Activated CD4-positive, alpha-beta T cell treated with anti-CD3 and anti-CD28 coated beads for 36 hours (primary cell): Measurements from ENCODE around the gene TGFBR1. TPM values are rescaled to one million over a fixed set of nuclear protein-coding genes. Genes with fewer than 3 reads are reported as not detected.
A peak's percentile ranks its signal among the peaks of the same experiment; 100 is the strongest.

Experiments
- ATAC-seq: fragments of 200-7000 bp; cut with Tn5 transposase; one replicate; pipeline ENCODE4 v1.10.0; 2021; ENCODE audit warnings: mild to moderate bottlenecking, moderate library complexity
- CTCF ChIA-PET: fragments of 350-600 bp; sonication (Branson Sonifier 250); formaldehyde crosslinking; loops from one replicate; lab custom pipeline; 2021; ENCODE audit warnings: antibody characterized with exemption; lab: Charles Lee
- POLR2A ChIA-PET: fragments of 350-600 bp; sonication (Branson Sonifier 250); formaldehyde crosslinking; loops from one replicate; lab custom pipeline; 2021; ENCODE audit warnings: antibody characterized with exemption, inconsistent platforms; lab: Charles Lee
- DNase-seq: peaks from one replicate; pipeline ENCODE4 v3.0.0-alpha.2; 2020
- H3K27ac Mint-ChIP-seq: one replicate; pipeline ENCODE4 v1.8.0; 2021; ENCODE audit warnings: mixed read lengths
- H3K27me3 Mint-ChIP-seq: one replicate; pipeline ENCODE4 v1.8.0; 2021; ENCODE audit warnings: mixed read lengths
- H3K36me3 Mint-ChIP-seq: one replicate; pipeline ENCODE4 v1.8.0; 2021; ENCODE audit warnings: low read depth, mixed read lengths
- H3K4me1 Mint-ChIP-seq: one replicate; pipeline ENCODE4 v1.8.0; 2021; ENCODE audit warnings: mixed read lengths
- H3K4me3 Mint-ChIP-seq: one replicate; pipeline ENCODE4 v1.8.0; 2021; ENCODE audit warnings: mild to moderate bottlenecking, moderate library complexity, mixed read lengths
- H3K9me3 Mint-ChIP-seq: one replicate; pipeline ENCODE4 v1.8.0; 2021; ENCODE audit warnings: low read depth, mixed read lengths
- intact Hi-C, 2 experiments: fragments of 100-400 bp; cut with DNase I in 1 of 2; cut with micrococcal nuclease in 1 of 2; formaldehyde crosslinking; loops; one replicate each; pipeline versions ENCODE4 v1.14.2 to v1.15.1; 2022 to 2024; cut with DNase I, micrococcal nuclease
- total RNA-seq, 2 experiments: library from RNA; stranded (reverse); gene quantifications; one replicate each; pipeline ENCODE4 v1.2.3, GENCODE V29; 2021

Gene TGFBR1
- total RNA-seq, 2 experiments from 2014 or later: 18.6 to 19.3 TPM

DNA sequence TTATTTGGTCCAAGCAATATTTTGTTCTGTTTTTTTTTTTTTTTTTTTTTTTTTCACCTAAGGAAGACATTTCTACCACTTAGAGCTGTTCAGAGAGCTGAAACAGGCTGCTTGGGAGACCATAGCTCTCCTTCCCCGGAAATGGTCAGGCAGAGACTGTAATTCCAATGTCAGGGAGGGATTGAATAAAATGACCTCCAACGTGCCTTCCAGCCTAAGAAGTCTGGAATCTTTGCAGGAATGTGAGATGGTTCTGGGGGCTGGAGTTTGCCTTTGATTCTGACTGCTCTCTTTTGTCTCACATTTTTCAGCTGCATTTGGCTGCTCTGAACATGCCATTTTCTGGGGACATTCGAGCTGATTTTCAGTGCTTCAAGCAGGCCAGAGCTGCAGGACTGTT is 38.3 kb upstream of the TGFBR1 start:
- DNase-seq (no peak), ATAC-seq (no peak)
- Mint-ChIP-seq H3K4me1 (peaks cover 34% of the 10 kb centered on the region), H3K27ac (no peak overlapping the region), H3K4me3 (no peak overlapping the region), H3K27me3 (no peaks in the 10 kb centered on the region), H3K36me3 (no peaks in the 10 kb centered on the region), H3K9me3 (no peaks in the 10 kb centered on the region)
- CTCF ChIA-PET: interaction anchor here (1.2 kb wide), 2 partner anchors 8 to 74 kb away, joined by 3 to 4 read pairs; no protein-coding TSS in a partner anchor
- POLR2A ChIA-PET: no interaction called here
- intact Hi-C loops: no loop called here

DNA sequence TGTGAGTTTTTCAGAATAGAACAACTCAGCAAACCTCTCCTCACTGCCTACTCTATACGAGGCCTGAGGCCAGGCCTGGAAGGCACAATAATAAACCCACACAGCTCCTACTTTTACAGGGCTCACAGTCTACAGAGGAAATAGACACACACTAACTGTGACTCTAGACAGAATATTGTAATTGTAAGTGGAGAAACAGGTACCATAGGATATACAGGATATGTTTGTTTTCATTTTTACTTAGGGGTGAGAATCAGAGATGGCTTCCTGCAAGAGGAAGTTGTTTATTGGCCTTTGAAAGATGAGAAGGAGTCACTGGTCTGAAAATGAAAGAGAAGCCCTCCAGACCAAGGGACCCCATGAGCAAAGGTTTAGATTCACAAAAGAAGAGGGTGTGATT is 35.8 kb upstream of the TGFBR1 start:
- ATAC-seq (peak; percentile 26), DNase-seq (no peak)
- H3K9me3 Mint-ChIP-seq: no peaks in the 10 kb centered on the region
- intact Hi-C loops: no loop called here
- no peak overlapping the region for H3K4me3 Mint-ChIP-seq
- H3K27me3 Mint-ChIP-seq: no peaks in the 10 kb centered on the region
- peaks cover 28% of the 10 kb centered on the region for H3K4me1 Mint-ChIP-seq
- H3K36me3 Mint-ChIP-seq: no peaks in the 10 kb centered on the region
- CTCF ChIA-PET: interaction anchor here (1.4 kb wide), 1 partner anchor 11 kb away, joined by 5 read pairs; no protein-coding TSS in a partner anchor
- POLR2A ChIA-PET: no interaction called here
- peak overlapping the region; percentile 2 for H3K27ac Mint-ChIP-seq

DNA sequence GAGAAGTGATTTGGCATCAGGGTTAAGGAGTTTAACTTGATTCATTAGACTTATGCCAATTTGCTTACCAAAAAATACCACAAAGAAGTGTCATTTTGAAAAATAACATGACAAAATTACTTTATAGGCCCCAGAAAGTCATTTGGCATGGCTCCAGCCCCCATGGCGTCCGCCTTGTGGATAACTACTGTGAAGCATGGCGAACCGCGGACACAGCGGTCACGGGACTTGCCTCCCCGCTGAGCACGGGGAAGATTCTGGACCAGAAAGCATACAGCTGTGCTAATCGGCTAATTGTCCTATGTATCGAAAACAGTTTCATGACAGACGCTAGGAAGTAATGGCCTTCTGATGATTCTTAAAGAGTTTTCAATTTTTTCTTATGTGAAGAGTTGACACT is 35.4 kb upstream of the TGFBR1 start:
- H3K9me3 Mint-ChIP-seq: no peaks in the 10 kb centered on the region
- ATAC-seq (no peak), DNase-seq (no peak)
- intact Hi-C loops: no loop called here
- H3K36me3 Mint-ChIP-seq: no peaks in the 10 kb centered on the region
- no peak overlapping the region for H3K27ac Mint-ChIP-seq
- CTCF ChIA-PET: interaction anchor here (1.4 kb wide), 1 partner anchor 11 kb away, joined by 5 read pairs; no protein-coding TSS in a partner anchor
- no peak overlapping the region for H3K4me3 Mint-ChIP-seq
- H3K4me1 Mint-ChIP-seq: peaks cover 25% of the 10 kb centered on the region
- no peaks in the 10 kb centered on the region for H3K27me3 Mint-ChIP-seq
- POLR2A ChIA-PET: no interaction called here

DNA sequence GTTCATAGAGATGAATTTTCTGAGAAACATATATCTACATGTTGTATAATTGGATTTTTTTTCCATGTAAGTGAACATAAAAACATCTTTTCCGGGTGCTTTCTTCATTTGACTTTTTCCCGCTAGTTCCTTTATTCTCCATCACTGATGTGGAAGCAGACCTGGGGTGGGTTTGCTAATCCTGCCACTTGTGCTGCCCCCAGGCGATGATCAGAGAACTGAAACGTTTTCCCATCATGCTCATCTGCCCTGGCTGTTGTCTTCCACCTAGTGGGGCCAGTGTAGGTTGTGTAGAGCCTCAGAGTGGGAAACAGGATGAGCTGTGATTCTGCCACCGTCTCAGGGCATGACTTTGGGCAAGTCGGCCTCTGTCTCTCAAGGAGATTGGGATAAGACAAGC is 34.2 kb upstream of the TGFBR1 start:
- ChIA-PET CTCF (interaction anchor here (0.9 to 1.2 kb wide), 2 partner anchors 21 to 72 kb away, joined by 3 to 4 read pairs; no protein-coding TSS in a partner anchor), POLR2A (no interaction called here)
- no peak for ATAC-seq
- no peak overlapping the region for H3K4me3 Mint-ChIP-seq
- no peaks in the 10 kb centered on the region for H3K27me3 Mint-ChIP-seq
- peaks cover 25% of the 10 kb centered on the region for H3K4me1 Mint-ChIP-seq
- H3K9me3 Mint-ChIP-seq: no peaks in the 10 kb centered on the region
- intact Hi-C loops: no loop called here
- DNase-seq: no peak
- H3K36me3 Mint-ChIP-seq: no peaks in the 10 kb centered on the region
- no peak overlapping the region for H3K27ac Mint-ChIP-seq

DNA sequence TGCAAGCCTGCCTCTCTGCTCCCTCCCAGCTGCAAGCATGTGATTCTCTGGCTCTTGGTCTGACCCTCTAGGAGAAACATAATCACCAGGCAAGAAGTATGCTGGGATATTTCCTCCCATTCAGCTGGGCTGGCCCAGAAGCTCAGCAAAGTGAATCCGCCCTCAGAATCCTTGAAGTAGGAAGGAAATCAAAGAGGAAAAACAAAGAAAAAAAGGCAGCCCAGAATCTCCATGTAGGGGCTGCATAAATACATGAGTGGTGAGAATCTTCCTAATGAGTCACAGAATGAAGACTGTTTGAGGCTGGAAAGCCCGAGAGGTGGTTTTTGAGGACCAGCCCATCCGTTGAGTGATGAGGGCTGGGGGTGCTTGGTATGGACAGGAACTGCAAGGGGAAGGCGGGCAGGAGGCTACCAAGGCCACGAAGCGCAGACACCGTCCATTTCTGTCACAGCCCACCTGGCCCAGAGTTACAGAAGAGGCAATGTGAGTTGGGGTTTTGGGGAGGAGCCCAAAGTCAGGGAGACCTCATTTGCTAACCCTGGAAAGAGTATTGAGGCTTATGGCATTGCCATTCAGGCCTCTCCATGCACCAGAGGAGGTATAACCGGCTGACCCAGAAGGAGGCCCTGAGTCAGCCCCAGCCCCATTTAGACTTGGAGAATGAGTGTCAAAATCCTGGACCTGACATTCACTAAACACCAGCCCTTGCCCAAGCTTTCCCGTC is 33.4 kb upstream of the TGFBR1 start:
- no peaks in the 10 kb centered on the region for H3K36me3 Mint-ChIP-seq
- H3K27ac Mint-ChIP-seq: no peak overlapping the region
- no peaks in the 10 kb centered on the region for H3K9me3 Mint-ChIP-seq
- no peak for ATAC-seq
- ChIA-PET POLR2A (no interaction called here), CTCF (interaction anchor here (0.9 to 1.2 kb wide), 2 partner anchors 21 to 73 kb away, joined by 3 to 4 read pairs; no protein-coding TSS in a partner anchor)
- intact Hi-C loops: no loop called here
- H3K27me3 Mint-ChIP-seq: no peaks in the 10 kb centered on the region
- no peak for DNase-seq
- no peak overlapping the region for H3K4me3 Mint-ChIP-seq
- H3K4me1 Mint-ChIP-seq: peaks cover 30% of the 10 kb centered on the region

DNA sequence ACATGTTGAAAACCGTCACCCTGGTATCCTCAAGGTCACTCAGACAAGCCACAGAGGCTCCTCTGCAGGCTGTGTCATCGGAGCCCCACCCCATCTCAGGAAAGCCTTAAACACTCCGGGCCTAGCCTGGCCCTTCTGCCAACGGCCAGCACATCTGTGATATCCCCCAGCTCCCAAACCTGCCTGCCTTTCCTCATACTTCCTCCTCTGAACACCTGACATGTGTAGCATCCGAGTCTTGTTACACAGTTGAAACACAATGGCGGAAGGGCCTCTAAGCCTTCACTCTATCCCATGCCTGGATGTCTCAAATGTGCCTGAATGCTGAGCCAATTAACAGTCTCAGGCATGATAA is 32.9 kb upstream of the TGFBR1 start:
- CTCF ChIA-PET: no interaction called here
- no peak overlapping the region for H3K27ac Mint-ChIP-seq
- peaks cover 36% of the 10 kb centered on the region for H3K4me1 Mint-ChIP-seq
- POLR2A ChIA-PET: no interaction called here
- DNase-seq (no peak), ATAC-seq (no peak)
- intact Hi-C loops: no loop called here
- H3K9me3 Mint-ChIP-seq: no peaks in the 10 kb centered on the region
- H3K27me3 Mint-ChIP-seq: no peaks in the 10 kb centered on the region
- H3K36me3 Mint-ChIP-seq: no peaks in the 10 kb centered on the region
- no peak overlapping the region for H3K4me3 Mint-ChIP-seq

DNA sequence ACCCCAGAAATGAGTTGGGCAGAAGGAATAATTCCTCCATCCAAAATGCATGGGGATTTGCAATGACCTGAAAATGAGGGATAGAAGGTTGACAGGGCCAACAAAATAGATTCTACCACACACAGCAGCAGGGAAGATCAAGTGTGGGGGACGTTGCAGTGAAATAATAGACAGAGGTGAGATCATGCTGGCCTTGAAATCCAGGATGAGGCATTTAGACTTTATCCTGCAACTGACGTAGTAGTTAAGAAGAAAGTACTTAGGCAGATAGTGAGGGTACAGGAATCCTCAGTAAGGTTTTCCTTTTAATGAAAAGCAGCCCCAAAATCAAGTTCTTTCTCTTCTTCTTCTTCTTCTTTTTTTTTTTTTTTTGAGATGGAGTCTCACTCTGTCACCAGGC is 31.6 kb upstream of the TGFBR1 start:
- no peaks in the 10 kb centered on the region for H3K27me3 Mint-ChIP-seq
- H3K36me3 Mint-ChIP-seq: no peaks in the 10 kb centered on the region
- H3K4me1 Mint-ChIP-seq: peaks cover 41% of the 10 kb centered on the region
- no peak overlapping the region for H3K27ac Mint-ChIP-seq
- ChIA-PET CTCF (no interaction called here), POLR2A (interaction anchor here (0.6 kb wide), 1 partner anchor 92 kb away, joined by 3 read pairs; no protein-coding TSS in a partner anchor)
- ATAC-seq (no peak), DNase-seq (no peak)
- no peaks in the 10 kb centered on the region for H3K9me3 Mint-ChIP-seq
- no peak overlapping the region for H3K4me3 Mint-ChIP-seq
- intact Hi-C loops: no loop called here

DNA sequence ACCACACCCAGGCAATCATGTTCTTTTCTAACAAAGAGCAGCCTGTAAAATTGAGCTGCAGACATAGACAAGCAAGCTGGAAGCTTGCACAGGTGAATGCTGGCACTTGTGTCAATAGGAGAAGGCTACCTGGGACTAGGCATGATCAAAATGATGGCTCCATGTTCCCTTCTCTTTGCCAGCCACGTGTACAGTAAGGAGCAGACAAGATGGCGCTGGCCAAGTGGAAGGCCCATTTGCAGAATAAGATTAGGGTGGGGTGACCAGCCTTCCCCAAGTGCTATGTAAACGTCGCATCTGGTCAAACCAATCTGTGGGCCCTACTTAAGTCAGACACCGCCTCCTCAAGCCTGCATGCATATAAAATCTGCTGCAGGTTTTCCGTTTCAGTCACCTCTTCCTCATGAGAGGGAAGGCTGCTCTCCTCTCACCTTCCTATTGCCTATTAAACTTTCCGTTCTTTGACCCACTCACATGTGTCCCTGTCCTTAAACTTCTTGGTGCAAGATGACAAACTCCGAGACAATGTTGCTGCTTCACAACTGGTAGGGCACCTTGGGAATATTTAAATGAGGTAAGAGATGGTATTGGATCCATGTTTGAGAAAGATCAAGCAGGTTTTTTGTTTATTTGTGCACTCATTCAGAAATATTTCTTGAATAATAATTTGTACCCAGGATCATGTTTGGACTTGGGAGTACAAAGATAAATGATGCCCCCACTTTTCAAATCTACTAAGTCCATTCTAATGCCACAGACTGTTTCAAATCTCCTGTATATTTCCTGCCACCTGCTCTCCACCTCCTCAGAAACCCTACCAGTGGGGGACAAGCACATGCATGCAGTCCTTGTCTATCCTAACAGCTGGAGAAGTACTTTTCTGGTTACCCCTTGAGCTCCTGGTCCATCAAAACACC is 30.7 kb upstream of the TGFBR1 start:
- no peaks in the 10 kb centered on the region for H3K27me3 Mint-ChIP-seq
- no peak for DNase-seq
- H3K27ac Mint-ChIP-seq: no peak overlapping the region
- ChIA-PET POLR2A (no interaction called here), CTCF (interaction anchor here (0.8 kb wide), 1 partner anchor 307 kb away, joined by 3 read pairs; no protein-coding TSS in a partner anchor)
- intact Hi-C loops: no loop called here
- no peak for ATAC-seq
- no peaks in the 10 kb centered on the region for H3K36me3 Mint-ChIP-seq
- H3K4me3 Mint-ChIP-seq: no peak overlapping the region
- H3K9me3 Mint-ChIP-seq: no peaks in the 10 kb centered on the region
- H3K4me1 Mint-ChIP-seq: peaks cover 34% of the 10 kb centered on the region

DNA sequence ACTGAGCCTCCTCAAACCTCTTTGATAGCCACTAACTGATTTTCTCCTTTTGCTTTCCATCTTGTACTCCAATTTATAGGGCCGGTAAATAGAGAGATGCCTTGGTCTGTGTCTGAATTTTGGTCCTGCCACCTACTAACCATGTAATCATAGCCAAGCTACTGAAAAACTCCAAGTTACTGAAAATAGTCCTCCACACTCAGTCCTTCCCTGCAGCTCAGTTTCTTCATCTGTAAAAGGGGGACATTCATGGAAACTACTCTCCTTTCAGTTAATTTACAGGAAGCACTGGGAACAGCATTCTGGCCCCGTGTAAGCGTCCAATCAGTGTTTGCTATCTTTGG is 30.0 kb upstream of the TGFBR1 start:
- Mint-ChIP-seq H3K27me3 (no peaks in the 10 kb centered on the region), H3K4me3 (no peak overlapping the region), H3K27ac (no peak overlapping the region), H3K36me3 (no peaks in the 10 kb centered on the region), H3K4me1 (peaks cover 31% of the 10 kb centered on the region), H3K9me3 (no peaks in the 10 kb centered on the region)
- ChIA-PET POLR2A (no interaction called here), CTCF (interaction anchor here (0.6 to 0.8 kb wide), 2 partner anchors 255 to 306 kb away, joined by 3 read pairs; no protein-coding TSS in a partner anchor)
- ATAC-seq (no peak), DNase-seq (no peak)
- intact Hi-C loops: no loop called here

DNA sequence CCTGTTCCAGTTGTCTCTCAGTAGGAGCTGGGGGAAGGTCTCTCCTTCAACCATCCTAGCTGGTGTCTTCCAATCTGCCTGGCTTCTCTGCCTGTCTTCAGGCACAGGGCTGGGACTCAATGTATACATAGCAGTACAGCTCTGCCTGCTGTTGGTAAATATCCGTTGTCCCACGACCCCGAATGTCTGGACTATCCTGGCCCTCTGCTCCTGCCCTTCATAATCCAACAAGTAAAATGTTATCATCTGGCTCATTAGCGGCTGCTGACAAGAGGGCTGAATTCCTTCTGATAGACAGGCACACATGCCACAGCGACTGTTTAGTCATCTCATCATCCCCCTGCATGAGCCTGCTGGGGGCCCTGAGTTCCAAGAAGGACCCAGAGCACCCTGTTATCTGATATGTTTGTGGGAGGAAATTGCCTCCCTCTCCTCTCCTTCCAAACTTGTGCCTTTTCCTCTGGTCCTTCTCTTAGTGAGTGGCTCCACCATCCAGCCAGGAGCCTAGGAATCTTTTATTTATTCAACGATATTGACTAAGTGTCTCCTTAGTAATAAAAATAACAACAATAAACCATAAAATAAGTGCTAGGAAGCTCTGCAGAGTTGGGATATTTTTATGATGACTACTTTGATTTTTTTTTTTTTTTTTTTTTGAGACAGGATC is 29.5 kb upstream of the TGFBR1 start:
- no peak overlapping the region for H3K27ac Mint-ChIP-seq
- ATAC-seq: no peak
- no peak overlapping the region for H3K4me3 Mint-ChIP-seq
- H3K9me3 Mint-ChIP-seq: no peaks in the 10 kb centered on the region
- CTCF ChIA-PET: interaction anchor here (0.6 kb wide), 1 partner anchor 256 kb away, joined by 3 read pairs; no protein-coding TSS in a partner anchor
- no peak for DNase-seq
- peaks cover 30% of the 10 kb centered on the region for H3K4me1 Mint-ChIP-seq
- H3K27me3 Mint-ChIP-seq: no peaks in the 10 kb centered on the region
- intact Hi-C loops: no loop called here
- no peaks in the 10 kb centered on the region for H3K36me3 Mint-ChIP-seq
- POLR2A ChIA-PET: no interaction called here

DNA sequence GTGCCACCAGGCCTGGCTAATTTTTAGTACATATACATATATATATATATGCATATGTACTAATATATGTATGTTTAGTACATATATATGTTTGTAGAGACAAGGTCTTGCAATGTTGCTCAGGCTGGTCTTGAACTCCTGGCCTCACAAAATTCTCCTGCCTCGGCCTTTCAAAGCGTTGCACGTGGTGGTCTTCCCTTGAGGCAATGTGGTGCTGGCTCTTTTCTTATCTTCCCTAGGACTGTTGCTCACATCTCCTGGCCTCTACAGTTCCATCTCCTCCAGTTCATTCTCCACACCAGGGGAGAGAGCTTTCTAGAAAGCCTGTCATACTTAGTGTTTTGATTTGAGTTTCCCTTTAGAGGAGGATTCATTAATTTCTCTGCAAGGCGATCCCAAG is 28.9 kb upstream of the TGFBR1 start:
- ChIA-PET POLR2A (no interaction called here), CTCF (no interaction called here)
- ATAC-seq (no peak), DNase-seq (no peak)
- Mint-ChIP-seq H3K4me3 (no peak overlapping the region), H3K4me1 (peaks cover 24% of the 10 kb centered on the region), H3K36me3 (no peaks in the 10 kb centered on the region), H3K27me3 (no peaks in the 10 kb centered on the region), H3K9me3 (no peaks in the 10 kb centered on the region), H3K27ac (no peak overlapping the region)
- intact Hi-C loops: loop anchor here in 1 of 2 experiments (2.0 kb wide), 1 partner anchor 17 kb away; no protein-coding TSS in a partner anchor
